ENCODE measurements around the gene COPB2. TPM values are rescaled to one million over a fixed set of nuclear protein-coding genes. Genes with fewer than 3 reads are reported as not detected.

The COPB2 gene
- total RNA-seq, 2 donors from 2014 or later: 67.4 to 114 TPM

- Histone ChIP-seq H3K4me3 (no peak overlapping the region), H3K36me3 (no peaks in the 10 kb centered on the region), H3K27me3 (replicated peaks; ENCODE audit: insufficient read depth) (no peaks in the 10 kb centered on the region), H3K4me1 (ENCODE audit: control insufficient read depth in 1 of 2, low read depth in 2 of 2) (no peaks in the 10 kb centered on the region), H3K9me3 (no peaks in the 10 kb centered on the region), H3K27ac (no peak overlapping the region)
- TF ChIP-seq CTCF (IDR thresholded peaks at IDR 0.05): peak; percentile 77
- ATAC-seq (ENCODE audit: insufficient number of reproducible peaks, low FRiP score, low read depth): peak; percentile 50
- no peak for DNase-seq (ENCODE audit: low spot score)
These were observed 38.0 kb upstream of the COPB2 start for GRCh38 chr3:139427283-139428060.

GRCh38 chr3:139425745-139426400 is 36.4 kb upstream of the COPB2 start:
- DNase-seq (ENCODE audit: low spot score) (no peak), ATAC-seq (ENCODE audit: insufficient number of reproducible peaks, low FRiP score, low read depth) (no peak)
- H3K9me3 ChIP-seq: no peaks in the 10 kb centered on the region
- H3K36me3 ChIP-seq: no peaks in the 10 kb centered on the region
- no peak overlapping the region for H3K27ac ChIP-seq
- H3K27me3 ChIP-seq (replicated peaks; ENCODE audit: insufficient read depth): no peaks in the 10 kb centered on the region
- no peaks in the 10 kb centered on the region for H3K4me1 ChIP-seq (ENCODE audit: control insufficient read depth in 1 of 2, low read depth in 2 of 2)
- no peak overlapping the region for H3K4me3 ChIP-seq
- no peak for TF ChIP-seq CTCF (IDR thresholded peaks at IDR 0.05)

DNA sequence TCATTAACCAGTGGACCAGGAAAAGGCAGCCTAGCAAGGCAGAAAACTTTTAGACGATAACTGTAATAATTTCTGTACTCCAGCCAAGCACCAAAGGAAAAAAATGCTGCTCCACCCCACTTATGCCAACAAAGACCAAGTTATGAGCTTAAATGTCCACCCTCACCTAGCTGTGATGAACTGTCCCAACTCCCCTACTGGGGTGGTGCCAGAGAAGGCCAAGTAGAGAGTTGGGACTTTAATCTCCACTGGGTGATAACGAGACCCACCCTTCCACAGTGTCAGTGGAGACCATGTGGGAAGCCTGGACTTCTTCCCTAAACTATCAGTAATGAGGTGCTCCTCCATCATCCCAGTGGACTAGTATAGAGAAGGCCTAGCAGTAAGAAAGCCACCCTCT is 33.8 kb upstream of the COPB2 start:
- no peaks in the 10 kb centered on the region for H3K4me1 ChIP-seq (ENCODE audit: control insufficient read depth in 1 of 2, low read depth in 2 of 2)
- TF ChIP-seq CTCF (IDR thresholded peaks at IDR 0.05): no peak
- no peak for DNase-seq (ENCODE audit: low spot score)
- no peak for ATAC-seq (ENCODE audit: insufficient number of reproducible peaks, low FRiP score, low read depth)
- H3K36me3 ChIP-seq: no peaks in the 10 kb centered on the region
- H3K27me3 ChIP-seq (replicated peaks; ENCODE audit: insufficient read depth): no peaks in the 10 kb centered on the region
- H3K9me3 ChIP-seq: no peaks in the 10 kb centered on the region
- no peak overlapping the region for H3K27ac ChIP-seq
- no peak overlapping the region for H3K4me3 ChIP-seq

- H3K4me1 ChIP-seq (ENCODE audit: control insufficient read depth in 1 of 2, low read depth in 2 of 2): no peaks in the 10 kb centered on the region
- TF ChIP-seq CTCF (IDR thresholded peaks at IDR 0.05): no peak
- H3K36me3 ChIP-seq: no peaks in the 10 kb centered on the region
- ATAC-seq (ENCODE audit: insufficient number of reproducible peaks, low FRiP score, low read depth) (no peak), DNase-seq (ENCODE audit: low spot score) (no peak)
- H3K9me3 ChIP-seq: peaks cover 5% of the 10 kb centered on the region
- H3K4me3 ChIP-seq: no peak overlapping the region
- H3K27me3 ChIP-seq (replicated peaks; ENCODE audit: insufficient read depth): no peaks in the 10 kb centered on the region
- H3K27ac ChIP-seq: no peak overlapping the region
These were observed 32.0 kb upstream of the COPB2 start for GRCh38 chr3:139421460-139421859.

DNA sequence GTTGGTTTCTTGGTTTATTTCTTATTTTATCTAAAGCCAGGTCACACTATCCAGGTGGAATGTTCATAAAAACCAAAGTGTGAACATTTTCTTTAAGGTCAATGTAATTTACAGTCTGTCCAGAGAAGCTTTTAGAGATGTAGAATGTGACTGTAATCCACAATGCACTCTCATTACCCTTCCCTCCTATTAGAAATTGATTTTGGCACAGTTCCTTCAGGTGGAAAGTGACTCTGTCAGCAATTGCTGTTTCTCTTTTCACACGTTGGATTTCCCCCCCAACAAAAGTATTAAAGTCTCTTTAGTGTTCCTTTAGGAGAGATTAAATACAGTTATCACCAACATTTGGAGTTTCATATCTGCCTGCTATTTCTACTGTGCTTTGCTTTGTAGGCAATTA is 31.6 kb upstream of the COPB2 start:
- Histone ChIP-seq H3K36me3 (no peaks in the 10 kb centered on the region), H3K27me3 (replicated peaks; ENCODE audit: insufficient read depth) (no peaks in the 10 kb centered on the region), H3K4me3 (no peak overlapping the region), H3K9me3 (peaks cover 5% of the 10 kb centered on the region), H3K4me1 (ENCODE audit: control insufficient read depth in 1 of 2, low read depth in 2 of 2) (no peaks in the 10 kb centered on the region), H3K27ac (no peak overlapping the region)
- DNase-seq (ENCODE audit: low spot score) (no peak), ATAC-seq (ENCODE audit: insufficient number of reproducible peaks, low FRiP score, low read depth) (no peak)
- no peak for TF ChIP-seq CTCF (IDR thresholded peaks at IDR 0.05)

All from thoracic aorta (tissue), 2 donors.